ENCODE data around the gene CCND1. TPM values are rescaled to one million over a fixed set of nuclear protein-coding genes. Genes with fewer than 3 reads are reported as not detected.

Gene CCND1
- total and polyA plus RNA-seq, 3 donors from 2014 or later: 8.8 to 16.4 (median 13.7) TPM

DNA sequence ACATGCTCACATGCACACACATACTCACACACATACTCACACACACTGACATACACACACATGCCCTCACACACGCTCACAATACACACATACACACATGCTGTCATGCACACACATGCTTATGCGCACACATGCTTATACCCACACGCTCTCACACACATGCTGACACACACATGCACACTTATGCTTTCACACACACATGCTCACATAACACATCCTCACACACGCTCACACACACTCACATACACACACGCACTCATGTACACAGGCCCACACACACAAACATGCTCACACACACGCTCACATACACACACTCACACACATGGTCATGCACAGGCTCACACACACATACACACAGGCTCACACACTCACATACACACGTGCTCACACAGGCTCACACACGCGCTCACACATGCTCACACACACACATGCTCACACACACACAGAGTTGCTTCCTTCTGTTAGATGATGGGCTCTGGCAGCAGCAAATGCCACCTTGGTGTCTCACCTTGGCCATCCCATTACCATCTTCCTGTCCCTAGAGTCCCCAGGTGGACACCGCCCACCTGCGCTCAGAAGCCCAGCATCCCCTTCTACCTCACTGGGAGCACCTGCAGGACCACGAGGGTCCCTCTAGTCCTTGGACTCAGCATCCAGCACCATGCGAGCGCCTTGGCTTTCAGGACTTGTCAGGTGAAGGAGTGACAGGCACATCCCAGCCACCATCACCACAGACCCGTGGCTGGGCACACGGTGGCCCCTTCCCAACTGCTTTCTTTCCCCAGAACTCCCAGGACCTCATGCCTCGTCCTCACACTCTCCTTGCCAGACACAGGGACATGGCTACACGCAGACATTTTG is 44.9 kb upstream of the CCND1 start:
- intact Hi-C loops (cut with DNase I; ENCODE audit: low total_unique reads): no loop called here
- Histone ChIP-seq H3K9me3 (no peaks in the 10 kb centered on the region), H3K27ac (no peak overlapping the region), H3K4me3 (no peak overlapping the region), H3K27me3 (no peaks in the 10 kb centered on the region), H3K36me3 (ENCODE audit: low read depth, missing control alignments) (no peaks in the 10 kb centered on the region), H3K4me1 (no peaks in the 10 kb centered on the region)
- WGBS, 2 donors: 71% methylated on average over 15 to 17 of the region's 18 CpGs
- no peak for DNase-seq
- TF ChIP-seq, protein P1, sequence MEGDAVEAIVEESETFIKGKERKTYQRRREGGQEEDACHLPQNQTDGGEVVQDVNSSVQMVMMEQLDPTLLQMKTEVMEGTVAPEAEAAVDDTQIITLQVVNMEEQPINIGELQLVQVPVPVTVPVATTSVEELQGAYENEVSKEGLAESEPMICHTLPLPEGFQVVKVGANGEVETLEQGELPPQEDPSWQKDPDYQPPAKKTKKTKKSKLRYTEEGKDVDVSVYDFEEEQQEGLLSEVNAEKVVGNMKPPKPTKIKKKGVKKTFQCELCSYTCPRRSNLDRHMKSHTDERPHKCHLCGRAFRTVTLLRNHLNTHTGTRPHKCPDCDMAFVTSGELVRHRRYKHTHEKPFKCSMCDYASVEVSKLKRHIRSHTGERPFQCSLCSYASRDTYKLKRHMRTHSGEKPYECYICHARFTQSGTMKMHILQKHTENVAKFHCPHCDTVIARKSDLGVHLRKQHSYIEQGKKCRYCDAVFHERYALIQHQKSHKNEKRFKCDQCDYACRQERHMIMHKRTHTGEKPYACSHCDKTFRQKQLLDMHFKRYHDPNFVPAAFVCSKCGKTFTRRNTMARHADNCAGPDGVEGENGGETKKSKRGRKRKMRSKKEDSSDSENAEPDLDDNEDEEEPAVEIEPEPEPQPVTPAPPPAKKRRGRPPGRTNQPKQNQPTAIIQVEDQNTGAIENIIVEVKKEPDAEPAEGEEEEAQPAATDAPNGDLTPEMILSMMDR (IDR thresholded peaks at IDR 0.05): no peak

GRCh38 chr11:69598147-69598546 is 42.8 kb upstream of the CCND1 start:
- Histone ChIP-seq H3K4me1 (no peaks in the 10 kb centered on the region), H3K9me3 (no peaks in the 10 kb centered on the region), H3K27ac (no peak overlapping the region), H3K36me3 (ENCODE audit: low read depth, missing control alignments) (no peaks in the 10 kb centered on the region), H3K4me3 (no peak overlapping the region), H3K27me3 (no peaks in the 10 kb centered on the region)
- intact Hi-C loops (cut with DNase I; ENCODE audit: low total_unique reads): no loop called here
- WGBS, 2 donors: 58 to 74% methylated on average over 5 of the region's 5 CpGs
- no peak for DNase-seq
- TF ChIP-seq, protein P1 (IDR thresholded peaks at IDR 0.05): no peak
- no peak for TF ChIP-seq POLR2A (IDR thresholded peaks at IDR 0.05)

GRCh38 chr11:69599502-69599901 is 41.5 kb upstream of the CCND1 start:
- WGBS, 2 donors: 71% methylated on average over 11 of the region's 11 CpGs
- H3K4me1 ChIP-seq: no peaks in the 10 kb centered on the region
- no peak for DNase-seq
- H3K27ac ChIP-seq: no peak overlapping the region
- H3K9me3 ChIP-seq: no peaks in the 10 kb centered on the region
- no peaks in the 10 kb centered on the region for H3K27me3 ChIP-seq
- no peaks in the 10 kb centered on the region for H3K36me3 ChIP-seq (ENCODE audit: low read depth, missing control alignments)
- TF ChIP-seq POLR2A (IDR thresholded peaks at IDR 0.05): no peak
- TF ChIP-seq, protein P1 (IDR thresholded peaks at IDR 0.05): no peak
- intact Hi-C loops (cut with DNase I; ENCODE audit: low total_unique reads): no loop called here
- H3K4me3 ChIP-seq: no peak overlapping the region

GRCh38 chr11:69600001-69600400 is 41.0 kb upstream of the CCND1 start:
- Histone ChIP-seq H3K27me3 (no peaks in the 10 kb centered on the region), H3K36me3 (ENCODE audit: low read depth, missing control alignments) (no peaks in the 10 kb centered on the region), H3K9me3 (no peaks in the 10 kb centered on the region), H3K4me3 (no peak overlapping the region), H3K27ac (no peak overlapping the region), H3K4me1 (no peaks in the 10 kb centered on the region)
- no peak for TF ChIP-seq POLR2A (IDR thresholded peaks at IDR 0.05)
- TF ChIP-seq, protein P1 (IDR thresholded peaks at IDR 0.05): no peak
- no peak for DNase-seq
- 83 to 89% methylated on average over 6 of the region's 6 CpGs for WGBS, 2 donors
- intact Hi-C loops (cut with DNase I; ENCODE audit: low total_unique reads): no loop called here
